ENCODE data around the gene PLCD4. TPM values are rescaled to one million over a fixed set of nuclear protein-coding genes. Genes with fewer than 3 reads are reported as not detected.

PLCD4 gene
- total RNA-seq, 2 donors from 2014 or later = 0.24 to 0.35 TPM

- ATAC-seq (replicated peaks in 1 of 2) = no peak
- H3K36me3 Mint-ChIP-seq (ENCODE audit: insufficient read depth in 2 of 2) = peaks cover 0 to 5% of the 10 kb centered on the region in 2 donors
- H3K27me3 Mint-ChIP-seq (ENCODE audit: low read depth) = no peaks in the 10 kb centered on the region
- H3K4me1 Mint-ChIP-seq (ENCODE audit: low read depth) = peaks cover 5% of the 10 kb centered on the region
- no peak overlapping the region for H3K4me3 Mint-ChIP-seq
- no peak for DNase-seq
- H3K9me3 Mint-ChIP-seq = no peaks in the 10 kb centered on the region
- no peak overlapping the region for H3K27ac Mint-ChIP-seq
Measured at GRCh38 chr2:218631837-218632236, 24.1 kb downstream of the PLCD4 start.

- H3K36me3 Mint-ChIP-seq (ENCODE audit: insufficient read depth in 2 of 2) = peaks cover 4 to 16% of the 10 kb centered on the region in 2 donors
- ATAC-seq (replicated peaks in 1 of 2) (no peak), DNase-seq (no peak)
- H3K27ac Mint-ChIP-seq = no peak overlapping the region
- H3K4me3 Mint-ChIP-seq = no peak overlapping the region
- no peaks in the 10 kb centered on the region for H3K9me3 Mint-ChIP-seq
- H3K27me3 Mint-ChIP-seq (ENCODE audit: low read depth) = no peaks in the 10 kb centered on the region
- no peaks in the 10 kb centered on the region for H3K4me1 Mint-ChIP-seq (ENCODE audit: low read depth)
Measured at GRCh38 chr2:218635719-218636118, 28.0 kb downstream of the PLCD4 start.

GRCh38 chr2:218638372-218638771, 30.7 kb downstream of the PLCD4 start:
- Mint-ChIP-seq H3K36me3 (ENCODE audit: insufficient read depth in 2 of 2) (peaks cover 4 to 16% of the 10 kb centered on the region in 2 donors), H3K4me1 (ENCODE audit: low read depth) (no peaks in the 10 kb centered on the region), H3K27me3 (ENCODE audit: low read depth) (no peaks in the 10 kb centered on the region), H3K9me3 (no peaks in the 10 kb centered on the region), H3K4me3 (no peak overlapping the region), H3K27ac (no peak overlapping the region)
- no peak for DNase-seq
- ATAC-seq (replicated peaks in 1 of 2) = no peak

- Mint-ChIP-seq H3K36me3 (ENCODE audit: insufficient read depth in 2 of 2) (peaks cover 6 to 23% of the 10 kb centered on the region in 2 donors), H3K4me3 (no peak overlapping the region)
Measured at GRCh38 chr2:218642121-218642656, 34.5 kb downstream of the PLCD4 start.

GRCh38 chr2:218642786-218643185, 35.1 kb downstream of the PLCD4 start:
- Mint-ChIP-seq H3K4me3 (no peak overlapping the region), H3K36me3 (ENCODE audit: insufficient read depth in 2 of 2) (peaks cover 2 to 19% of the 10 kb centered on the region in 2 donors), H3K4me1 (ENCODE audit: low read depth) (peaks cover 5% of the 10 kb centered on the region), H3K27ac (no peak overlapping the region), H3K9me3 (no peaks in the 10 kb centered on the region), H3K27me3 (ENCODE audit: low read depth) (no peaks in the 10 kb centered on the region)
- ATAC-seq (replicated peaks in 1 of 2) = no peak
- no peak for DNase-seq

More at GRCh38 chr2:218642121-218642656, 34.5 kb downstream of the PLCD4 start:
- Mint-ChIP-seq H3K4me1 (ENCODE audit: low read depth) (peaks cover 5% of the 10 kb centered on the region), H3K9me3 (no peaks in the 10 kb centered on the region), H3K27ac (no peak overlapping the region), H3K27me3 (ENCODE audit: low read depth) (no peaks in the 10 kb centered on the region)
- ATAC-seq (replicated peaks in 1 of 2) (no peak), DNase-seq (no peak)

GRCh38 chr2:218643751-218644310, 36.1 kb downstream of the PLCD4 start:
- H3K36me3 Mint-ChIP-seq (ENCODE audit: insufficient read depth in 2 of 2) = peaks cover 4 to 24% of the 10 kb centered on the region in 2 donors

GRCh38 chr2:218644721-218645120, 37.0 kb downstream of the PLCD4 start:
- H3K27ac Mint-ChIP-seq = peak overlapping the region; percentile 24
- H3K27me3 Mint-ChIP-seq (ENCODE audit: low read depth) = no peaks in the 10 kb centered on the region
- H3K9me3 Mint-ChIP-seq = no peaks in the 10 kb centered on the region
- DNase-seq = no peak
- peaks cover 4 to 22% of the 10 kb centered on the region in 2 donors for H3K36me3 Mint-ChIP-seq (ENCODE audit: insufficient read depth in 2 of 2)
- H3K4me3 Mint-ChIP-seq = no peak overlapping the region
- ATAC-seq (replicated peaks in 1 of 2) = no peak
- H3K4me1 Mint-ChIP-seq (ENCODE audit: low read depth) = peaks cover 9% of the 10 kb centered on the region

More at GRCh38 chr2:218643751-218644310, 36.1 kb downstream of the PLCD4 start:
- Mint-ChIP-seq H3K27me3 (ENCODE audit: low read depth) (no peaks in the 10 kb centered on the region), H3K27ac (no peak overlapping the region), H3K4me3 (no peak overlapping the region), H3K4me1 (ENCODE audit: low read depth) (peaks cover 9% of the 10 kb centered on the region), H3K9me3 (no peaks in the 10 kb centered on the region)
- no peak for DNase-seq
- no peak for ATAC-seq (replicated peaks in 1 of 2)

- H3K9me3 Mint-ChIP-seq = no peaks in the 10 kb centered on the region
- peaks cover 9% of the 10 kb centered on the region for H3K4me1 Mint-ChIP-seq (ENCODE audit: low read depth)
- H3K27ac Mint-ChIP-seq = peak overlapping the region; percentile 57
- no peak for ATAC-seq (replicated peaks in 1 of 2)
- no peaks in the 10 kb centered on the region for H3K27me3 Mint-ChIP-seq (ENCODE audit: low read depth)
- no peak overlapping the region for H3K4me3 Mint-ChIP-seq
- no peak for DNase-seq
- peaks cover 4 to 18% of the 10 kb centered on the region in 2 donors for H3K36me3 Mint-ChIP-seq (ENCODE audit: insufficient read depth in 2 of 2)
Measured at GRCh38 chr2:218645126-218645525, 37.4 kb downstream of the PLCD4 start.

GRCh38 chr2:218648088-218648786, 40.5 kb downstream of the PLCD4 start:
- H3K4me1 Mint-ChIP-seq (ENCODE audit: low read depth) = peaks cover 9% of the 10 kb centered on the region
- no peak overlapping the region for H3K27ac Mint-ChIP-seq
- ATAC-seq (replicated peaks in 1 of 2) (peak; percentile 53 to 72), DNase-seq (peak; percentile 47 to 53)
- no peaks in the 10 kb centered on the region for H3K9me3 Mint-ChIP-seq
- no peak overlapping the region for H3K4me3 Mint-ChIP-seq
- no peaks in the 10 kb centered on the region for H3K27me3 Mint-ChIP-seq (ENCODE audit: low read depth)
- H3K36me3 Mint-ChIP-seq (ENCODE audit: insufficient read depth in 2 of 2) = peaks cover 6 to 22% of the 10 kb centered on the region in 2 donors

- no peak overlapping the region for H3K4me3 Mint-ChIP-seq
- H3K9me3 Mint-ChIP-seq = no peaks in the 10 kb centered on the region
- H3K27ac Mint-ChIP-seq = no peak overlapping the region
- no peaks in the 10 kb centered on the region for H3K27me3 Mint-ChIP-seq (ENCODE audit: low read depth)
- ATAC-seq (replicated peaks in 1 of 2) (peak in 1 of 2 donors; percentile 17), DNase-seq (no peak)
- H3K4me1 Mint-ChIP-seq (ENCODE audit: low read depth) = peaks cover 9% of the 10 kb centered on the region
- peaks cover 6 to 22% of the 10 kb centered on the region in 2 donors for H3K36me3 Mint-ChIP-seq (ENCODE audit: insufficient read depth in 2 of 2)
Measured at GRCh38 chr2:218648787-218649100, 41.0 kb downstream of the PLCD4 start.

- no peak for DNase-seq
- no peaks in the 10 kb centered on the region for H3K27me3 Mint-ChIP-seq (ENCODE audit: low read depth)
- H3K4me1 Mint-ChIP-seq (ENCODE audit: low read depth) = peaks cover 32% of the 10 kb centered on the region
- H3K27ac Mint-ChIP-seq = no peak overlapping the region
- no peaks in the 10 kb centered on the region for H3K9me3 Mint-ChIP-seq
- H3K4me3 Mint-ChIP-seq = no peak overlapping the region
- no peak for ATAC-seq (replicated peaks in 1 of 2)
- peaks cover 7 to 15% of the 10 kb centered on the region in 2 donors for H3K36me3 Mint-ChIP-seq (ENCODE audit: insufficient read depth in 2 of 2)
Measured at GRCh38 chr2:218655751-218656150, 48.1 kb downstream of the PLCD4 start.

- ATAC-seq (replicated peaks in 1 of 2) = peak; percentile 43 to 49
- Mint-ChIP-seq H3K27me3 (ENCODE audit: low read depth) (no peaks in the 10 kb centered on the region), H3K4me1 (ENCODE audit: low read depth) (peaks cover 44% of the 10 kb centered on the region)
Measured at GRCh38 chr2:218658671-218659257, 51.1 kb downstream of the PLCD4 start.

GRCh38 chr2:218659258-218659987, 51.7 kb downstream of the PLCD4 start, which contains the start of the genes BCS1L and ZNF142:
TSS of gene BCS1L (plus strand) at chr2:218659683. CDS start at chr2:218660988, 1,305 bp downstream.
TSS of gene ZNF142 (minus strand) at chr2:218659623. CDS start at chr2:218656429, 3,194 bp downstream.
- H3K36me3 Mint-ChIP-seq (ENCODE audit: insufficient read depth in 2 of 2) = peaks cover 9 to 20% of the 10 kb centered on the region in 2 donors
- no peaks in the 10 kb centered on the region for H3K27me3 Mint-ChIP-seq (ENCODE audit: low read depth)
- peak; percentile 97 to 98 for ATAC-seq (replicated peaks in 1 of 2)
- DNase-seq = peak; percentile 95 to 97
- H3K27ac Mint-ChIP-seq = peak within 1 kb of the TSS; percentile 69
- no peaks in the 10 kb centered on the region for H3K9me3 Mint-ChIP-seq
- peaks cover 44% of the 10 kb centered on the region for H3K4me1 Mint-ChIP-seq (ENCODE audit: low read depth)
- peak within 1 kb of the TSS; percentile 92 to 95 for H3K4me3 Mint-ChIP-seq

More at GRCh38 chr2:218658671-218659257, 51.1 kb downstream of the PLCD4 start:
- Mint-ChIP-seq H3K4me3 (peak overlapping the region; percentile 92 to 95), H3K9me3 (no peaks in the 10 kb centered on the region), H3K27ac (peak overlapping the region; percentile 69), H3K36me3 (ENCODE audit: insufficient read depth in 2 of 2) (peaks cover 7 to 20% of the 10 kb centered on the region in 2 donors)
- peak; percentile 47 to 55 for DNase-seq

Measured in activated T-cell treated with anti-CD3 and anti-CD28 coated beads, Interleukin-2, amount 50 U/mL, for 72 hours (primary cell).